ENCODE measurements around the gene PRPF6. TPM values are rescaled to one million over a fixed set of nuclear protein-coding genes. Genes with fewer than 3 reads are reported as not detected.

PRPF6 gene
- total RNA-seq, 1 experiment from 2014 or later = 103 TPM

GRCh38 chr20:64070244-64070993, 89.5 kb downstream of the PRPF6 start:
- H3K4me3 ChIP-seq = no peak overlapping the region
- no peak overlapping the region for H3K27ac ChIP-seq
- H3K4me2 ChIP-seq = no peak overlapping the region
- H3K27me3 ChIP-seq (ENCODE audit: insufficient read depth, low read depth) = no peaks in the 10 kb centered on the region
- H3K9me2 ChIP-seq (ENCODE audit: insufficient read depth) = no peaks in the 10 kb centered on the region
- intact Hi-C loops (cut with micrococcal nuclease; ENCODE audit: unreplicated experiment) = no loop called here
- peaks cover 11% of the 10 kb centered on the region for H4K20me1 ChIP-seq (ENCODE audit: insufficient read depth)
- CTCF ChIA-PET = interaction anchor here (1.3 to 1.6 kb wide), 2 partner anchors 12 to 32 kb away, joined by 3 to 8 read pairs; no protein-coding TSS in a partner anchor
- no peaks in the 10 kb centered on the region for H3K79me2 ChIP-seq (ENCODE audit: low read depth)
- DNase-seq = no peak
- BruUV-seq (replicated peaks) = no TSS peak
- H2AFZ ChIP-seq = no peak overlapping the region
- no peaks in the 10 kb centered on the region for H3K9me3 ChIP-seq (ENCODE audit: insufficient read depth, low read depth)
- peaks cover 14% of the 10 kb centered on the region; the same call in 1 of the 2 replicates for H3F3A ChIP-seq (ENCODE audit: insufficient read depth, low read depth)
- POLR2A ChIA-PET (ENCODE audit: unreplicated experiment) = no interaction called here
- TF ChIP-seq CTCF (conservative IDR thresholded peaks at IDR 0.05) (no peak), EZH2 (IDR thresholded peaks at IDR 0.05; ENCODE audit: low read depth) (no peak)
- no peaks in the 10 kb centered on the region for H3K36me3 ChIP-seq (ENCODE audit: low read depth)
- peaks cover 22% of the 10 kb centered on the region for H3K4me1 ChIP-seq (replicated peaks; ENCODE audit: insufficient read depth)

DNA sequence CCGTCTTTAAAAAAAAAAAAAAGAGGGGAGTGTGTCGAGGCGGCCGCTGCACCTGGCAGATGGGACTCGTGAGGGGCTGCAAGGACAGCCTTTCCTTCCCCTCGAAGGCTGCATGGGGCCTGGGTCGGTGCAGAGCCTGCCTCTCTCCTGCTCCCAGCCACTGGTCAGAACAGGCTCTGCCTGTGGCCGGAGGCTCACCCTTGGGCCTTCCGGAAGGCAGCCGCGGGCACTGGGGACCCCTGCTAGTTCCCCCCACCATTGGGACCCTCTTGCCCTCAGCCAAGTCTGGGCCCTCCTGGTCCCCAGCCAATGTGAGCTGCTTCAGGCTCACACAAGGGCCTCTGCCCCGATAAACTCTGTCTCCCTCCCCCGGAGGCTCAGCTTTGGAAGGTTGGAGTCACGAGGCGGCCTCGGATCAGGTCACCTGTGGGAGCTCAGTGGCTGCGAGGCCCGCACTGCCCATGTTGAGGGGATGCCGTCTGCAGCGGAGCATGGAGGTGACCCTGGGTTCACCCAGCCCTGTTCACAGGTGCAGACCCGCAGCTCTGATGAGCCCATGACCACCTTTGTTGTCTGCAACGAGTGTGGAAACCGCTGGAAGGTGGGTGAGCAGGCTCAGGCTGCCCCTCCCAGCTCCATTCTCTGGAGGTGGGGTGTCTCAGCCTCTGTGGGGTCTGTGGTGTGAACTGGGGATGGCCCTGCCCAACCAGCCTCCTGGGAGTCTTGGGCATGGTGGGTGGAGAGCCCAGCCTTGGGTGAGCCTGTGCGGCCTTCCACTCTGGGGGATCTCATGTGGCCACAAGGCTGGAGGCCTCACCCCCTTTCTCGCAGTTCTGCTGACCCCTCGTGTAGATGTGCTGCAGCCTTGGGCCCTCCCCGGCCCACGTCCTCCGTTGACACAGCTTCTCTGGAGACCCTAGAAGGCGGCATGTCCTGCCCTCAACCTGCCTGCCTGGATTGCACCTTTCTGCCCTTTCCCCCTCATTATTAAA, 90.7 kb downstream of the PRPF6 start:
- Histone ChIP-seq H3K27me3 (ENCODE audit: insufficient read depth, low read depth) (no peaks in the 10 kb centered on the region), H3K4me3 (no peak overlapping the region), H3F3A (ENCODE audit: insufficient read depth, low read depth) (peaks cover 9% of the 10 kb centered on the region; the same call in 1 of the 2 replicates), H3K9me3 (ENCODE audit: insufficient read depth, low read depth) (no peaks in the 10 kb centered on the region), H3K36me3 (ENCODE audit: low read depth) (no peaks in the 10 kb centered on the region), H3K4me2 (no peak overlapping the region), H4K20me1 (ENCODE audit: insufficient read depth) (peaks cover 6% of the 10 kb centered on the region), H3K79me2 (ENCODE audit: low read depth) (no peaks in the 10 kb centered on the region), H3K4me1 (replicated peaks; ENCODE audit: insufficient read depth) (peaks cover 10% of the 10 kb centered on the region), H3K9me2 (ENCODE audit: insufficient read depth) (no peaks in the 10 kb centered on the region), H3K27ac (no peak overlapping the region), H2AFZ (no peak overlapping the region)
- POLR2A ChIA-PET (ENCODE audit: unreplicated experiment) = interaction anchor here (0.8 kb wide), 1 partner anchor 114 kb away, joined by 6 read pairs; no protein-coding TSS in a partner anchor
- CTCF ChIA-PET = no interaction called here
- DNase-seq = no peak
- intact Hi-C loops (cut with micrococcal nuclease; ENCODE audit: unreplicated experiment) = no loop called here
- BruUV-seq (replicated peaks) = no TSS peak
- no peak for TF ChIP-seq CTCF (conservative IDR thresholded peaks at IDR 0.05)
- no peak for TF ChIP-seq EZH2 (IDR thresholded peaks at IDR 0.05; ENCODE audit: low read depth)

DNA sequence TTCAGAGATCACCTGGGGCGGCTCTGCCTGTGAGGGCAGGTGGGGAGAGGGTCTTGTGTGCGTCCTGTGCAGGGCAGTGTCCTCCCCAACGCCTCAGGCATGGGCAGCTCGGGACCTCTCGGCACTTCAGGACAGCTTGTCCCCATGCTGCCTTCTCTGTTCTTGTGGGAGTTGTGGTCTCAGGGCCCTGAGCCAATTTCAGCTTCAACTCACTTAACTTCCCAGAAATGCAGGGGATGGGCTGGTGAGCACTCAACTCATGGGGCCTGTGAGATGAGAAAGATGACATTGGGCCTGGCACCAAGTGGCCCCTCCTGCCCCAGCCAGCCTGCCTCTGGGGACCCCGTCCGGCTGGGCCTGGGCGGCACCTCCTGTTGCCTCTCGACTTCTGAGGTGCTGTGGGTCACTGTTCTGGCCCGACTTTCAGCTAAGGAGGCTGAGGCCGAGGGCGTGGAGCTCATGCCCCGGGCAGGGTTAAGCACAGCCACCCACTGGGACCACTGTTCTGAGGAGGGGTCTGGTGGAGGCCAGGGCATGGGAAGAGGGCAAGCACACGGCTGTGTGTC, 91.6 kb downstream of the PRPF6 start:
- CTCF ChIA-PET = no interaction called here
- Histone ChIP-seq H3K36me3 (ENCODE audit: low read depth) (no peaks in the 10 kb centered on the region), H3K4me1 (replicated peaks; ENCODE audit: insufficient read depth) (0 out of 2 replicates have a peak, but pooled peaks cover under 1% of the 10 kb centered on the region), H3K27me3 (ENCODE audit: insufficient read depth, low read depth) (no peaks in the 10 kb centered on the region), H3K79me2 (ENCODE audit: low read depth) (peaks cover 1% of the 10 kb centered on the region; the same call in 1 of the 2 replicates), H3K4me2 (no peak overlapping the region), H3K9me3 (ENCODE audit: insufficient read depth, low read depth) (no peaks in the 10 kb centered on the region), H4K20me1 (ENCODE audit: insufficient read depth) (peaks cover 6% of the 10 kb centered on the region), H3K27ac (no peak overlapping the region), H2AFZ (no peak overlapping the region), H3K9me2 (ENCODE audit: insufficient read depth) (no peaks in the 10 kb centered on the region), H3F3A (ENCODE audit: insufficient read depth, low read depth) (peaks cover 3% of the 10 kb centered on the region; the same call in 1 of the 2 replicates), H3K4me3 (no peak overlapping the region)
- intact Hi-C loops (cut with micrococcal nuclease; ENCODE audit: unreplicated experiment) = no loop called here
- no peak for DNase-seq
- no TSS peak for BruUV-seq (replicated peaks)
- TF ChIP-seq CTCF (conservative IDR thresholded peaks at IDR 0.05) (no peak), EZH2 (IDR thresholded peaks at IDR 0.05; ENCODE audit: low read depth) (no peak)
- POLR2A ChIA-PET (ENCODE audit: unreplicated experiment) = no interaction called here

All from PC-9 (cell line).